Stimulated activated naive CD8-positive, alpha-beta T cell treated with anti-CD3 and anti-CD28 coated beads, Interleukin-15, Interleukin-2, amounts not matched to agents 100 ng/mL and 50 ng/mL, for 24 hours (primary cell): Measurements from ENCODE around the gene LRRC8E.
"Not testable (repeated sequence)": the region's sequence is repeated elsewhere in the genome, so short reads cannot be mapped to it uniquely, and the experiment has no call there.

Experiments
- H3K27ac Mint-ChIP-seq: one replicate; pipeline ENCODE4 v1.8.0; 2021; ENCODE audit warnings: mild to moderate bottlenecking, mixed read lengths
- H3K27me3 Mint-ChIP-seq: one replicate; pipeline ENCODE4 v1.8.0; 2021; ENCODE audit warnings: mixed read lengths
- H3K36me3 Mint-ChIP-seq: one replicate; pipeline ENCODE4 v1.8.0; 2021; ENCODE audit warnings: low read depth, mixed read lengths
- H3K4me1 Mint-ChIP-seq: one replicate; pipeline ENCODE4 v1.8.0; 2021; ENCODE audit warnings: low read depth, mixed read lengths
- H3K4me3 Mint-ChIP-seq: one replicate; pipeline ENCODE4 v1.8.0; 2021; ENCODE audit warnings: mild to moderate bottlenecking, mixed read lengths
- H3K9me3 Mint-ChIP-seq: one replicate; pipeline ENCODE4 v1.8.0; 2021; ENCODE audit warnings: mixed read lengths

LRRC8E gene

GRCh38 chr19:7912697-7913564 is 24.6 kb downstream of the LRRC8E start:
- no peak overlapping the region for H3K4me3 Mint-ChIP-seq
- peaks cover 17% of the 10 kb centered on the region for H3K36me3 Mint-ChIP-seq
- H3K4me1 Mint-ChIP-seq, result peaks cover 13% of the 10 kb centered on the region
- H3K27me3 Mint-ChIP-seq, result peaks cover 21% of the 10 kb centered on the region
- no peak overlapping the region for H3K27ac Mint-ChIP-seq
- no peaks in the 10 kb centered on the region for H3K9me3 Mint-ChIP-seq

DNA sequence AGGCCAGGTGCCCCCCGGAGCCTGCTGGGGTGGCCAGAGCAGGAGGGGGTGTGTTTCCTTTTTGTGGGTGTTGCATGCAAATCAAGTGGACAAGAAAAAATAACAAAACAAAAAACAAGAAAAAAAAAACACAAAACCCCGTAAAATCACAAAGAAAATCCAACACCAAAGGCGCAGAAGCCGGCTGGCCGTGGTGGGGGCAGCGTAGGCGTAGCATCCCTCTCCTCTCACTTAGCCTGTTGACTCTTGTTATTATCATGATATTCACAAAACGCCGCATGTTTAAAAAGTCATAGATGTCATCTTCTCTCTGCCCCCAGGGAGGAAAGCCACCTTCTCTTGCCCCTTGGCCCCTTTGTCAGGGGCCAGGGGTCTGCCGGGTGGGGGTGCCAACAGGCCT is 25.3 kb downstream of the LRRC8E start:
- Mint-ChIP-seq H3K27me3 (peaks cover 28% of the 10 kb centered on the region), H3K27ac (no peak overlapping the region), H3K9me3 (no peaks in the 10 kb centered on the region), H3K36me3 (peaks cover 17% of the 10 kb centered on the region), H3K4me3 (no peak overlapping the region), H3K4me1 (peaks cover 20% of the 10 kb centered on the region)

DNA sequence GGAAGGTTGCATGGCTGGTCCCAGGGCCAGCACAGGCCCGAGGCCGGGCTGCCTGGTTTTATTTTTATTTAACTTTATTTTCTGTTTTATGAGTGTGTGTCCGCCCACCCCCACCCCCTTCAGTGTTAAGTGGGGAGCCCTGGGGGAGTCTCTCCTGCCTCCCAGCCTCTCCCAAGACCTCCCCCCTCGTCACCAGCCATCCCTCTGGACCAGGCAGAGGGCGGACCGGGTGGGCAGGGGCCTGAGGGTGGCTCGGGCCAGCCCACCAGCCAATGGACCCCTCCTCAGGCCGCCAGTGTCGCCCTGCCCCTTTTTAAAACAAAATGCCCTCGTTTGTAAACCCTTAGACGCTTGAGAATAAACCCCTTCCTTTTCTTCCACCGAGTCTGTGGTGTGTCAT is 25.8 kb downstream of the LRRC8E start:
- Mint-ChIP-seq H3K9me3 (no peaks in the 10 kb centered on the region), H3K27ac (no peak overlapping the region), H3K36me3 (peaks cover 17% of the 10 kb centered on the region), H3K27me3 (peaks cover 28% of the 10 kb centered on the region), H3K4me3 (no peak overlapping the region), H3K4me1 (peaks cover 20% of the 10 kb centered on the region)

- Mint-ChIP-seq H3K27me3 (peaks cover 31% of the 10 kb centered on the region), H3K9me3 (no peaks in the 10 kb centered on the region), H3K27ac (no peak within 1 kb of the TSS), H3K4me1 (peaks cover 22% of the 10 kb centered on the region), H3K4me3 (peak within 1 kb of the TSS; percentile 52), H3K36me3 (peaks cover 17% of the 10 kb centered on the region)
Measured at GRCh38 chr19:7914598-7915045, 26.3 kb downstream of the LRRC8E start, which contains the start of gene TGFBR3L. TSS of gene TGFBR3L (plus strand) at chr19:7914830.

GRCh38 chr19:7915250-7916102 is 27.2 kb downstream of the LRRC8E start:
- Mint-ChIP-seq H3K4me1 (peaks cover 28% of the 10 kb centered on the region), H3K4me3 (peak overlapping the region; percentile 52), H3K27me3 (peaks cover 33% of the 10 kb centered on the region), H3K9me3 (no peaks in the 10 kb centered on the region), H3K27ac (no peak overlapping the region), H3K36me3 (peaks cover 15% of the 10 kb centered on the region)

- no peaks in the 10 kb centered on the region for H3K9me3 Mint-ChIP-seq
- peak overlapping the region; percentile 52 for H3K4me3 Mint-ChIP-seq
- H3K4me1 Mint-ChIP-seq, result peaks cover 34% of the 10 kb centered on the region
- peaks cover 11% of the 10 kb centered on the region for H3K36me3 Mint-ChIP-seq
- H3K27me3 Mint-ChIP-seq, result peaks cover 33% of the 10 kb centered on the region
- H3K27ac Mint-ChIP-seq, result no peak overlapping the region
Measured at GRCh38 chr19:7916103-7916954, 28.0 kb downstream of the LRRC8E start.

DNA sequence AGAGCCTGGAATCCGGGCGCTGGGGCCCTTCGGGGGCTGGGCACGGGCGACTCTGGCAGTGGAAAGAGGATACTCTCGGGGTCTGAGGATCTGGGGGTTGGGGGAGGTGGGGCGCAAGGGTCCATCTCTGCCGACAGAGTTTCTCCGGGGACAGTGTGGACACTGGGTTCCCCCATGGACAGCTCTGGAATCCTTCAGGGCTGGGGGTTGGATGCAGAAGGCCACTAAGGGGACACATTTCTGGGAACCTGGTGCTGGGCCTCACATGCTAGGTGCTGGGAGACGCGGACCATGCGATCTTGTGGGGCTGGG is 28.6 kb downstream of the LRRC8E start:
- Mint-ChIP-seq H3K27ac (no peak overlapping the region), H3K27me3 (peaks cover 33% of the 10 kb centered on the region), H3K9me3 (no peaks in the 10 kb centered on the region), H3K36me3 (peaks cover 8% of the 10 kb centered on the region), H3K4me1 (peaks cover 34% of the 10 kb centered on the region), H3K4me3 (peak overlapping the region; percentile 69)

GRCh38 chr19:7917267-7918061 is 29.2 kb downstream of the LRRC8E start:
- H3K27me3 Mint-ChIP-seq, result peaks cover 33% of the 10 kb centered on the region
- H3K4me1 Mint-ChIP-seq, result peaks cover 34% of the 10 kb centered on the region
- peak overlapping the region; percentile 69 for H3K4me3 Mint-ChIP-seq
- H3K36me3 Mint-ChIP-seq, result peaks cover 5% of the 10 kb centered on the region
- no peaks in the 10 kb centered on the region for H3K9me3 Mint-ChIP-seq
- no peak overlapping the region for H3K27ac Mint-ChIP-seq

DNA sequence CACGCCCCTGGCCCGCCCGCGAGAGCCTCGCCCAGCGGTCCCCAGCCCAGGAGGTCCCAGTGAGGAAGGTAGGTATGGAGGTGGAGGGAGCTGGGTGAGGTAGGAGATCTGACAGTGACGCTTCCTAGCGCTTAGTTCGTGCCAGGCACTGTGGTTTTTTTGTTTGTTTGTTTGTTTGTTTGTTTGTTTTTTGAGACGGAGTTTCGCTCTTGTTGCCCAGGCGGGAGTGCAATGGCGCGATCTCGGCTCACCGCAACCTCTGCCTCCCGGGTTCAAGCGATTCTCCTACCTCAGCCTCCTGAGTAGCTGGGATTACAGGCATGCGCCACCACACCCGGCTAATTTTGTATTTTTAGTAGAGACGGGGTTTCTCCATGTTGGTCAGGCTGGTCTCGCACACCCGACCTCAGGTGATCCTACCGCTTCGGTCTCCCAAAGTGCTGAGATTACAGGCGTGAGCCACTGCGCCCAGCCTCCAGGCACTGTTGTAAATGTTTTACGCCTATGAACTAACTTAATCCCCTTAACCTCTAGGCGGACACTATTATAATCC is 29.8 kb downstream of the LRRC8E start:
- H3K9me3 Mint-ChIP-seq, H3K36me3 Mint-ChIP-seq, H3K27ac Mint-ChIP-seq: not testable (repeated sequence)
- Mint-ChIP-seq H3K4me1 (peaks cover 34% of the 10 kb centered on the region), H3K4me3 (peak overlapping the region; percentile 52), H3K27me3 (peaks cover 33% of the 10 kb centered on the region)

DNA sequence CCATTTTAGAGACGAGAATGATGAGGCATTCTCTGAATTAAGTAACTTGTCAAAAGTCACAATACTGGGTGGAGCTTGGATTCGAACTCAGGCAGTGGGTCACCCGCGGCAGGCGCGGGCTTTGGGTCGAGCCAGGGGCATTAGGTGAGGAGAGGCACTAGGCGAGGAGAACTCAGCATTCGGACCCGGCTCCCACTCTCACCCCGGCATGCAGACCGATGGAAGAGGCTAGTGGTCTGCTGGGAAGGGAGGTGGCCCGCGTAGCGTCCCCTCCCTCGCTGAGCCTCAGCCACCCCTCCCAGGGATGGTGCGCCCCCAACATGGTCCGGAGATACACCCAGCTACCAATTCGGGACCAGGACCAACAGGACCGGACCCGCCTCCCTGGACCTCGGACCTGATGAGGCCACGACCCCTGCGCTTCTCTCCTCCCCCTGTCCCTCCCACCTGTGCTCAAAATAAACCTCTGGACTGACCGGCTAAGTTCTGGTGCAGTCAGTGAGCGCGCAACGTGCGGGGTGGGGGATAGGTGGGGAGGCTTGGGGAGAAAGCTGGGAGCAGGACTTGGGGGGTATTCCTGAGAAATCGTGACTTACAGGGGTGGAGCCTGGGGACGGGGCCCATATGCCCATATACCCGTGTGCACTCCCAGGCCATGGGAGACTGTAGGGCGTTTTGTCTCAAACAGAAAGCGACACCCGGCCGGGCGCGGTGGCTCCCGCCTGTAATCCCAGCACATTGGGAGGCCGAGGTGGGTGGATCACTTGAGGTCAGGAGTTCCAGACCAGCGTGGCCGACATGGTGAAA is 30.5 kb downstream of the LRRC8E start:
- Mint-ChIP-seq H3K27ac (no peak overlapping the region), H3K4me1 (peaks cover 34% of the 10 kb centered on the region), H3K36me3 (no peaks in the 10 kb centered on the region)

GRCh38 chr19:7919610-7920518 is 31.6 kb downstream of the LRRC8E start, which contains the start of gene SNAPC2:
TSS of gene SNAPC2 (plus strand) at chr19:7920338. CDS start at chr19:7920367, 29 bp downstream.
- Mint-ChIP-seq H3K4me3 (peak within 1 kb of the TSS; percentile 84), H3K27me3 (peaks cover 28% of the 10 kb centered on the region), H3K27ac (peak within 1 kb of the TSS; percentile 89), H3K9me3 (no peaks in the 10 kb centered on the region), H3K4me1 (peaks cover 34% of the 10 kb centered on the region), H3K36me3 (no peaks in the 10 kb centered on the region)

More for the DNA sequence above, 30.5 kb downstream of the LRRC8E start:
- H3K4me3 Mint-ChIP-seq, result peak overlapping the region; percentile 26
- H3K27me3 Mint-ChIP-seq, result peaks cover 33% of the 10 kb centered on the region
- no peaks in the 10 kb centered on the region for H3K9me3 Mint-ChIP-seq
